ENCODE results near the gene CHRM1.

The CHRM1 gene

GRCh38 chr11:62912268-62912667 is 8.9 kb downstream of the CHRM1 start:
- Histone ChIP-seq H3K36me3 (ENCODE audit: insufficient read depth, low read length) (no peaks in the 10 kb centered on the region), H3K27ac (ENCODE audit: low read depth, low read length) (no peak overlapping the region), H3K9ac (ENCODE audit: low read depth, low read length) (no peak overlapping the region), H3K4me1 (ENCODE audit: insufficient read depth, low read length) (peaks cover 13% of the 10 kb centered on the region), H3K4me3 (ENCODE audit: low read length) (no peak overlapping the region), H3K27me3 (ENCODE audit: insufficient read depth, low read length) (no peaks in the 10 kb centered on the region), H3K9me3 (ENCODE audit: insufficient read depth, low read depth, low read length) (no peaks in the 10 kb centered on the region)
- WGBS = 99% methylated on average over 3 of the region's 3 CpGs

- WGBS = 95% methylated on average over 14 of the region's 14 CpGs
- Histone ChIP-seq H3K36me3 (ENCODE audit: insufficient read depth, low read length) (no peaks in the 10 kb centered on the region), H3K27ac (ENCODE audit: low read depth, low read length) (no peak overlapping the region), H3K27me3 (ENCODE audit: insufficient read depth, low read length) (no peaks in the 10 kb centered on the region), H3K9me3 (ENCODE audit: insufficient read depth, low read depth, low read length) (no peaks in the 10 kb centered on the region), H3K9ac (ENCODE audit: low read depth, low read length) (no peak overlapping the region), H3K4me1 (ENCODE audit: insufficient read depth, low read length) (peaks cover 13% of the 10 kb centered on the region), H3K4me3 (ENCODE audit: low read length) (no peak overlapping the region)
These were observed 9.7 kb downstream of the CHRM1 start for GRCh38 chr11:62911137-62912130.

- no peaks in the 10 kb centered on the region for H3K36me3 ChIP-seq (ENCODE audit: insufficient read depth, low read length)
- H3K9me3 ChIP-seq (ENCODE audit: insufficient read depth, low read depth, low read length) = no peaks in the 10 kb centered on the region
- H3K4me3 ChIP-seq (ENCODE audit: low read length) = no peak overlapping the region
- no peak overlapping the region for H3K27ac ChIP-seq (ENCODE audit: low read depth, low read length)
- no peak overlapping the region for H3K9ac ChIP-seq (ENCODE audit: low read depth, low read length)
- peaks cover 13% of the 10 kb centered on the region for H3K4me1 ChIP-seq (ENCODE audit: insufficient read depth, low read length)
- 95% methylated on average over 27 of the region's 27 CpGs for WGBS
- H3K27me3 ChIP-seq (ENCODE audit: insufficient read depth, low read length) = no peaks in the 10 kb centered on the region
These were observed 10.9 kb downstream of the CHRM1 start for GRCh38 chr11:62910141-62910882.

- Histone ChIP-seq H3K36me3 (ENCODE audit: insufficient read depth, low read length) (no peaks in the 10 kb centered on the region), H3K4me1 (ENCODE audit: insufficient read depth, low read length) (peaks cover 13% of the 10 kb centered on the region), H3K4me3 (ENCODE audit: low read length) (peak overlapping the region; percentile 36), H3K27ac (ENCODE audit: low read depth, low read length) (peak overlapping the region; percentile 83), H3K9me3 (ENCODE audit: insufficient read depth, low read depth, low read length) (no peaks in the 10 kb centered on the region), H3K9ac (ENCODE audit: low read depth, low read length) (peak overlapping the region; percentile 66), H3K27me3 (ENCODE audit: insufficient read depth, low read length) (no peaks in the 10 kb centered on the region)
- WGBS = 45% methylated on average over 24 of the region's 24 CpGs
These were observed 11.9 kb downstream of the CHRM1 start for GRCh38 chr11:62909107-62909894.

- peaks cover 13% of the 10 kb centered on the region for H3K4me1 ChIP-seq (ENCODE audit: insufficient read depth, low read length)
- H3K27me3 ChIP-seq (ENCODE audit: insufficient read depth, low read length) = no peaks in the 10 kb centered on the region
- no peak overlapping the region for H3K4me3 ChIP-seq (ENCODE audit: low read length)
- H3K9me3 ChIP-seq (ENCODE audit: insufficient read depth, low read depth, low read length) = no peaks in the 10 kb centered on the region
- no peak overlapping the region; the same call in 1 of the 2 replicates for H3K27ac ChIP-seq (ENCODE audit: low read depth, low read length)
- no peaks in the 10 kb centered on the region for H3K36me3 ChIP-seq (ENCODE audit: insufficient read depth, low read length)
- no peak overlapping the region for H3K9ac ChIP-seq (ENCODE audit: low read depth, low read length)
- 88% methylated on average over 9 of the region's 9 CpGs for WGBS
These were observed 12.6 kb downstream of the CHRM1 start for GRCh38 chr11:62908468-62909072.

- H3K9ac ChIP-seq (ENCODE audit: low read depth, low read length) = no peak overlapping the region
- H3K36me3 ChIP-seq (ENCODE audit: insufficient read depth, low read length) = no peaks in the 10 kb centered on the region
- no peaks in the 10 kb centered on the region for H3K9me3 ChIP-seq (ENCODE audit: insufficient read depth, low read depth, low read length)
- H3K4me3 ChIP-seq (ENCODE audit: low read length) = no peak overlapping the region
- peaks cover 13% of the 10 kb centered on the region for H3K4me1 ChIP-seq (ENCODE audit: insufficient read depth, low read length)
- no peak overlapping the region for H3K27ac ChIP-seq (ENCODE audit: low read depth, low read length)
- 20% methylated on average over 12 of the region's 14 CpGs for WGBS
- no peaks in the 10 kb centered on the region for H3K27me3 ChIP-seq (ENCODE audit: insufficient read depth, low read length)
These were observed 15.1 kb downstream of the CHRM1 start for GRCh38 chr11:62905927-62906531.

GRCh38 chr11:62905296-62905695 is 15.9 kb downstream of the CHRM1 start:
- Histone ChIP-seq H3K4me3 (ENCODE audit: low read length) (no peak overlapping the region), H3K9me3 (ENCODE audit: insufficient read depth, low read depth, low read length) (no peaks in the 10 kb centered on the region), H3K36me3 (ENCODE audit: insufficient read depth, low read length) (no peaks in the 10 kb centered on the region), H3K27me3 (ENCODE audit: insufficient read depth, low read length) (no peaks in the 10 kb centered on the region), H3K4me1 (ENCODE audit: insufficient read depth, low read length) (peaks cover 13% of the 10 kb centered on the region), H3K27ac (ENCODE audit: low read depth, low read length) (no peak overlapping the region), H3K9ac (ENCODE audit: low read depth, low read length) (no peak overlapping the region)
- 63% methylated on average over 3 of the region's 3 CpGs for WGBS

GRCh38 chr11:62902932-62903331 is 18.2 kb downstream of the CHRM1 start:
- no peak overlapping the region for H3K9ac ChIP-seq (ENCODE audit: low read depth, low read length)
- no peaks in the 10 kb centered on the region for H3K4me1 ChIP-seq (ENCODE audit: insufficient read depth, low read length)
- no peak overlapping the region for H3K27ac ChIP-seq (ENCODE audit: low read depth, low read length)
- H3K36me3 ChIP-seq (ENCODE audit: insufficient read depth, low read length) = no peaks in the 10 kb centered on the region
- H3K9me3 ChIP-seq (ENCODE audit: insufficient read depth, low read depth, low read length) = no peaks in the 10 kb centered on the region
- H3K27me3 ChIP-seq (ENCODE audit: insufficient read depth, low read length) = no peaks in the 10 kb centered on the region
- H3K4me3 ChIP-seq (ENCODE audit: low read length) = no peak overlapping the region
- WGBS = 91% methylated on average over 1 of the region's 1 CpG

- H3K9ac ChIP-seq (ENCODE audit: low read depth, low read length) = no peak overlapping the region
- no peak overlapping the region for H3K4me3 ChIP-seq (ENCODE audit: low read length)
- no peak overlapping the region for H3K27ac ChIP-seq (ENCODE audit: low read depth, low read length)
- H3K27me3 ChIP-seq (ENCODE audit: insufficient read depth, low read length) = no peaks in the 10 kb centered on the region
- H3K36me3 ChIP-seq (ENCODE audit: insufficient read depth, low read length) = no peaks in the 10 kb centered on the region
- no peaks in the 10 kb centered on the region for H3K9me3 ChIP-seq (ENCODE audit: insufficient read depth, low read depth, low read length)
- peaks cover 5% of the 10 kb centered on the region for H3K4me1 ChIP-seq (ENCODE audit: insufficient read depth, low read length)
These were observed 23.1 kb downstream of the CHRM1 start for GRCh38 chr11:62898027-62898426.

GRCh38 chr11:62897311-62897710 is 23.9 kb downstream of the CHRM1 start:
- peaks cover 5% of the 10 kb centered on the region for H3K4me1 ChIP-seq (ENCODE audit: insufficient read depth, low read length)
- H3K4me3 ChIP-seq (ENCODE audit: low read length) = no peak overlapping the region
- 12% methylated on average over 2 of the region's 2 CpGs for WGBS
- H3K27ac ChIP-seq (ENCODE audit: low read depth, low read length) = no peak overlapping the region
- H3K27me3 ChIP-seq (ENCODE audit: insufficient read depth, low read length) = no peaks in the 10 kb centered on the region
- no peaks in the 10 kb centered on the region for H3K36me3 ChIP-seq (ENCODE audit: insufficient read depth, low read length)
- H3K9ac ChIP-seq (ENCODE audit: low read depth, low read length) = no peak overlapping the region
- H3K9me3 ChIP-seq (ENCODE audit: insufficient read depth, low read depth, low read length) = no peaks in the 10 kb centered on the region

Data from HUES64 (cell line).